HG03039 (cell line): ENCODE measurements around the gene TNFRSF6B.
"Not testable (repeated sequence)": the region's sequence is repeated elsewhere in the genome, so short reads cannot be mapped to it uniquely, and the experiment has no call there.

ENCODE experiments used
- ATAC-seq: cut with Tn5 transposase; IDR thresholded peaks from one replicate; pipeline ENCODE4 v1.9.1; 2021; ENCODE audit warnings: mild to moderate bottlenecking, moderate library complexity; ENCODE audit not compliant: unreplicated experiment

TNFRSF6B gene

DNA sequence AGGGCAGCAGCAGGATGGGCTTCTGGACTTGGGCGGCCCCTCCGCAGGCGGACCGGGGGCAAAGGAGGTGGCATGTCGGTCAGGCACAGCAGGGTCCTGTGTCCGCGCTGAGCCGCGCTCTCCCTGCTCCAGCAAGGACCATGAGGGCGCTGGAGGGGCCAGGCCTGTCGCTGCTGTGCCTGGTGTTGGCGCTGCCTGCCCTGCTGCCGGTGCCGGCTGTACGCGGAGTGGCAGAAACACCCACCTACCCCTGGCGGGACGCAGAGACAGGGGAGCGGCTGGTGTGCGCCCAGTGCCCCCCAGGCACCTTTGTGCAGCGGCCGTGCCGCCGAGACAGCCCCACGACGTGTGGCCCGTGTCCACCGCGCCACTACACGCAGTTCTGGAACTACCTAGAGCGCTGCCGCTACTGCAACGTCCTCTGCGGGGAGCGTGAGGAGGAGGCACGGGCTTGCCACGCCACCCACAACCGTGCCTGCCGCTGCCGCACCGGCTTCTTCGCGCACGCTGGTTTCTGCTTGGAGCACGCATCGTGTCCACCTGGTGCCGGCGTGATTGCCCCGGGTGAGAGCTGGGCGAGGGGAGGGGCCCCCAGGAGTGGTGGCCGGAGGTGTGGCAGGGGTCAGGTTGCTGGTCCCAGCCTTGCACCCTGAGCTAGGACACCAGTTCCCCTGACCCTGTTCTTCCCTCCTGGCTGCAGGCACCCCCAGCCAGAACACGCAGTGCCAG, at the start of gene TNFRSF6B:
Gene TNFRSF6B (plus strand): TSS at position 25 of the 729 bp plus-strand sequence. CDS start 116 bp downstream, at position 141.
- ATAC-seq = no peak

GRCh38 chr20:63648190-63648589, 48.3 kb upstream of the TNFRSF6B start:
- ATAC-seq = no peak

DNA sequence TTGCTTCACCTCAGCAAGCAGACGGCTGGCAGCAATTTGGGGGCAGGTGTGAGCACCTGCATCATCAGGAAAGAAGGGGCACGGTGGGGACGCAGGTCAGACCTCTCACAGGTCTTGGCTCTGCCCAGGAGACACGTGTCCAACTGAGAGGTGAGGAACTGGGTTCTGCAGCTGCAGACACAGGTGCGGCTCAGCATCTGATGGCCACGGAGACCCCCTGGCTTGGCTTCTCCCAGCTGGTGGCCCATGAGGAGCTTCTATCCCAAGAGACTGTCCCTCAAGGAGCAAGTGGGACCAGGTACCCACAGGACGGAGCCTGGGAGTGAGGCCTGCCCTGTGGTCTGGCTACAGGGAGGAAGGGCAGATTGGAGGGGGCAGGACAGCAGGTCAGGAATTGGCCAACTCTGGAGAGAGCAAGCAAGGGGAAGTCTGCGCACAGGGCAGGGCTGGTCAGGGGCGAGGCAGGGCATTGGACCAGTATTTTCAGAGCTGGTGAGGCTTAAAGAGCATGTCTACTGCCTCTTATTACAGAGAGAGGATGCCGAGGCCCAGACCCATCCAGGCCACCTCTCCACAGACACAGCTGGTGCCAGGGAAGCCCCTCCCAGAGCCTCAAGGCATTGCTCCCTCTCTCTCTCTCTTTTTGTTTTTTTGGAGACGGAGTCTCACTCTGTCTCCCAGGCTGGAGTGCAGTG, 47.4 kb upstream of the TNFRSF6B start:
- no peak for ATAC-seq

DNA sequence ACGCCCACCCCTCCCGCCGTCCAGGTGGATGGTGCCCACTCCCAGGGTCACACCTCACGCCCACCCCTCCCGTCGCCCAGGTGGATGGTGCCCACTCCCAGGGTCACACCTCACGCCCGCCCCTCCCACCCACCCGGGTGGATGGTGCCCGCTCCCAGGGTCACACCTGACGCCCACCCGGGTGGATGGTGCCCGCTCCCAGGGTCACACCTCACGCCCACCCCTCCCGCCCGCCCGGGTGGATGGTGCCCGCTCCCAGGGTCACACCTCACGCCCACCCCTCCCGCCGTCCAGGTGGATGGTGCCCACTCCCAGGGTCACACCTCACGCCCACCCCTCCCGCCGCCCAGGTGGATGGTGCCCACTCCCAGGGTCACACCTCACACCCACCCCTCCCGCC, 46.0 kb upstream of the TNFRSF6B start:
- ATAC-seq = not testable (repeated sequence)

- ATAC-seq = no peak
These were observed 44.6 kb upstream of the TNFRSF6B start for GRCh38 chr20:63651942-63652191.

DNA sequence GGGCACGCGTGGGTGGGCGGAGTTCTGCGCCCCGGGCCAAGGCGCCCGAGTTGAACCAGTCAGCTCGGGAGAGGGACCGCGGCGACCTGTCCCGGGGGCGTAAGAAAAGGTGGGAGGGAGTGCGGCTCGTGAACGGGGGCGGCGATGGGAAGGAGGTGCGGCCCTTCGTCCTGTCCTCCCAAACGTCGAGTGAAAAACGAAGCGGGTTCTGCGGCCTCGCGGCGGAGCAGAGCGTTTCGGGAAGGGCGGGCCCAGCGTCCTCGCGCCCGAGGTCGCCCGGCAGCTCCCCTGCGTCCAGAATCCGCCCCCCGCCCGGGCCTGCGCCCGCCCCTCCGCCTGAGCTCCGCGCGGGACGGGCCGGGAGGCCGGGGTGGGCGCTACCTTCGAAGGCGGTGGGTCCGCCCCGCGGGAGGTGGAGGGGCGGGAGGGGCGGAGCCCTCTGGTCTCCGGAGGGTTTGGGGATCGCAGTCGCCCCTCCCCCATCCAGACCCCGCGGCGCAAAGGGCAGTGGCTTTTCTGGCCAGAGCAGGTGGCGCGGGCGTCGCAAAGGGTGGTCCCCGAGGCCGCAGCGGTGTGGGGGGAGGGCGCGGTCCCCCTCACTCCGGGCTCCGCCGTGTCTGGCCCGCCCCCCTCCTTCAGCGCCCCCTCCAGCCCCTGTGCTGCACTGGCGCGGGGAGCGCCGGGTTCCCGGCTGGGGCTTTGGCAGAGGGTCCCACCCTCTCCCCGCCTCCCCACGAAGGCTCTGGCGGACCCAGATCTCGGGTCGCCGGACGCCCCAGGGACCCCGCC, 44.1 kb upstream of the TNFRSF6B start:
- no peak for ATAC-seq

DNA sequence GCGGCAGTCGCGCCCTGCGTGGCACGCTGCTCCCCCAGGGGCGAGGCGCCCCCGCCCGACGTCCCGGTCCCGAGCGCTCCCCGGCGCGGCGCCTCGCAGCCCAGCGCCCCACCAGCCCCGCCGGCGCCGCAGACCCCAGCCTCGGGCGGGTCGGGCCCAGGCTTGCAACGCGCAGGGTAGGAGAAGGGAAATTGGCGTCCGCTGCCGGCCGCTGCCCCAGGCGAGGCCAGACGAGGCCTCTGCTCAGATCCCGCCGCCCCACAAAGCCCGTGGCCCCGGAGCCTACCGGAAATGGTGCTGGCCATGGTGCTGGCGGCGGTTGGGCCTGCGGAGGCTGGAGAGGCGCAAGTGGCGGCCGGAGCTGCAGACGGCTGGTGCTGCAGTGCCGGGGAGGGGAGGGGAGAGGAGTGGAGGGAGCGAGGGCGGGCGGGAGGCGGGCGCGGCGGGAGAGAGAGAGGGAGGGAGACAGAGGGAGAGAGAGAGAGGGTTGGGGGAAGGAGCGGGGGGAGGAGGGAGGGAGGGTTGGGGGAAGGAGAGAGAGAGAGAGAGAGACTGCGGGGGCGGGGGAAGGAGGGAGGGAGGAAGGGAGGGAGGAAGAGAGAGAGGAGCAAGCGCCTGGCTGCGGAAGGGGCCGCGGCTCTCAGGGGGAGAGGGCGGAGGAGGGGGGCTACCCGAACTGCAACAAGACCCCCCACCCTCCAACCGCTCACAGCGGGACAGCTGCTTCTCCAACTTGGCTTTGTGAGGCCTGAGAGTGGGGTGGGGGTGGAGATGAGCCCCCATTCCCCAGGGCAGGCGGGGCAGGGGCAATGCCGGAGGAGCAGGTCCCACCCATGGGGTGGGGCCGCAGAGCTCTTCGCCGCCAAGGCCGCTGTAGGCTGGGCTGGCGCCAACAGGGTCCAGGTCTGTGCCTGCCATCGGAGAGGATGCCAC, 43.1 kb upstream of the TNFRSF6B start, which contains the start of gene STMN3:
Gene STMN3 (minus strand): TSS at position 384 of the 933 bp plus-strand sequence. CDS start 79 bp downstream, at position 305.
- no peak for ATAC-seq

- no peak for ATAC-seq
These were observed 42.3 kb upstream of the TNFRSF6B start for GRCh38 chr20:63653974-63654668.

- ATAC-seq = no peak
These were observed 41.2 kb upstream of the TNFRSF6B start for GRCh38 chr20:63655249-63655648.

GRCh38 chr20:63656451-63656850, 40.0 kb upstream of the TNFRSF6B start:
- no peak for ATAC-seq

- no peak for ATAC-seq
These were observed 39.1 kb upstream of the TNFRSF6B start for GRCh38 chr20:63657260-63657936.

GRCh38 chr20:63657937-63658748, 38.3 kb upstream of the TNFRSF6B start, which contains the start of gene RTEL1:
TSS of gene RTEL1 (plus strand) at chr20:63658312. CDS start at chr20:63659403, 1,091 bp downstream.
- ATAC-seq = peak; percentile 77

- no peak for ATAC-seq
These were observed 37.7 kb upstream of the TNFRSF6B start for GRCh38 chr20:63658749-63659187.

- no peak for ATAC-seq
These were observed 37.1 kb upstream of the TNFRSF6B start for GRCh38 chr20:63659370-63659769.

DNA sequence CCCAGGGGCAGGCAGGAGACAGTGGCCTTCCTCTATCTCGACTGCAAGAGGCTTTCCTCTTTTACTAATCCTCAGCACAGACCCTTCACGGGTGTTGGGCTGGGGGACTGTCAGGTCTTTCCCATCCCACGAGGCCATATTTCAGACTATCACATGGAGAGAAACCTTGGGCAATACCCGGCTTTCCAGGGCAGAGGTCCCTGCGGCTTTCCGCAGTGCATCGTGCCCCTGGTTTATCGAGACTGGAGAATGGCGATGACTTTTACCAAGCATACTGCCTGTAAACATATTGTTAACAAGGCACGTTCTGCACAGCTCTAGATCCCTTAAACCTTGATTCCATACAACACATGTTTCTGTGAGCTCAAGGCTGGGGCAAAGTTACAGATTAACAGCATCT, 36.3 kb upstream of the TNFRSF6B start:
- not testable (repeated sequence) for ATAC-seq

- no peak for ATAC-seq
These were observed 35.8 kb upstream of the TNFRSF6B start for GRCh38 chr20:63660622-63661021.

GRCh38 chr20:63661108-63661507, 35.3 kb upstream of the TNFRSF6B start:
- ATAC-seq = no peak
